ENCODE results near the gene RELN. TPM values are rescaled to one million over a fixed set of nuclear protein-coding genes. Genes with fewer than 3 reads are reported as not detected.
"Not testable (repeated sequence)": the region's sequence is repeated elsewhere in the genome, so short reads cannot be mapped to it uniquely, and the experiment has no call there.

The RELN gene
- total and polyA plus RNA-seq, 10 of the 15 experiments (the other 5 are each of a cell fraction or from before 2014, with no cell fraction given) = 0.11 to 0.21 TPM; not detected in 8

DNA sequence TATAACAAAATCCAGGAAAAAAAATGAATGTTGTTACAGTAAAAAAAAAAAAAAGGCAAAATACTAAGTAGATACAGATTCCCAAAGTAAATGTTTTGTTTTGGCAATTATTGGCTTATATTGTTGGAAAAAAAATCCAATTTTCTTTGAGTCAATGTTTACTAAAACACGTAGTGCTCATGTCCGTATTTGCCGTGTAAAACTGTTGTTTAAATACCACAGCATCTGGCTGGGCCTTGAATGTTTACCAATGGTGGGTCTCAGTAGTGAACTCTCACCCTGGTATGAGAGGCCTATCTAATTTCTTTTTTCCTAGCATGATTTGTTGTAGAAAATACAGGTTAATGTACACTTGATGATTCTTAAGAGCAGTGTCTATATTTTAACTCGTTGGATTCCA is 502.0 kb downstream of the RELN start (continued):
- no peak for TF ChIP-seq JUND (IDR thresholded peaks at IDR 0.05; ENCODE audit: low read depth, low read length)
- no peak for TF ChIP-seq CREB1 (IDR thresholded peaks at IDR 0.05; ENCODE audit: low read depth)
- TF ChIP-seq, protein P1, sequence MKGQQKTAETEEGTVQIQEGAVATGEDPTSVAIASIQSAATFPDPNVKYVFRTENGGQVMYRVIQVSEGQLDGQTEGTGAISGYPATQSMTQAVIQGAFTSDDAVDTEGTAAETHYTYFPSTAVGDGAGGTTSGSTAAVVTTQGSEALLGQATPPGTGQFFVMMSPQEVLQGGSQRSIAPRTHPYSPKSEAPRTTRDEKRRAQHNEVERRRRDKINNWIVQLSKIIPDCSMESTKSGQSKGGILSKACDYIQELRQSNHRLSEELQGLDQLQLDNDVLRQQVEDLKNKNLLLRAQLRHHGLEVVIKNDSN (IDR thresholded peaks at IDR 0.05; ENCODE audit: borderline replicate concordance, extremely low read length, insufficient read depth, low read depth, low read length) = no peak
- TF ChIP-seq, protein P2, sequence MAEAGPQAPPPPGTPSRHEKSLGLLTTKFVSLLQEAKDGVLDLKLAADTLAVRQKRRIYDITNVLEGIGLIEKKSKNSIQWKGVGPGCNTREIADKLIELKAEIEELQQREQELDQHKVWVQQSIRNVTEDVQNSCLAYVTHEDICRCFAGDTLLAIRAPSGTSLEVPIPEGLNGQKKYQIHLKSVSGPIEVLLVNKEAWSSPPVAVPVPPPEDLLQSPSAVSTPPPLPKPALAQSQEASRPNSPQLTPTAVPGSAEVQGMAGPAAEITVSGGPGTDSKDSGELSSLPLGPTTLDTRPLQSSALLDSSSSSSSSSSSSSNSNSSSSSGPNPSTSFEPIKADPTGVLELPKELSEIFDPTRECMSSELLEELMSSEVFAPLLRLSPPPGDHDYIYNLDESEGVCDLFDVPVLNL (IDR thresholded peaks at IDR 0.05; ENCODE audit: low read depth, low read length) = no peak

DNA sequence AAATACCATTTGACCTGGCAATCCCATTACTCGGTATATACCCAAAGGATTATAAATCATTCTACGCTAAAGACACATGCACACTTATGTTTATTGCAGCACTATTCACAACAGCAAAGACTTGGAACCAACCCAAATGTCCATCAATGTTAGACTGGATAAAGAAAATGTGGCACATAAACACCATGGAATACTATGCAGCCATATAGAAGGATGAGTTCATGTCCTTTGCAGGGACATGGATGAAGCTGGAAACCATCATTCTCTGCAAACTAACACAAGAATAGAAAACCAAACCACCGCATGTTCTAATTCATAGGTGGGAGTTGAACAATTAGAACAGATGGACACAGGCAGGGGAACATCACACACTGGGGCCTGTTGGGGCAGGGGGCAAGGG is 502.6 kb downstream of the RELN start:
- SMC1A ChIA-PET (ENCODE audit: uncharacterized antibody, unreplicated experiment) = not testable (repeated sequence)
- WGBS (ENCODE audit: insufficient coverage, insufficient replicate concordance, low lambda C conversion rate, missing lambda C conversion rate) = 42% methylated on average over 3 of the region's 3 CpGs

More for the DNA sequence above, 502.6 kb downstream of the RELN start:
- H3K9ac ChIP-seq (ENCODE audit: control insufficient read depth, insufficient read depth, low read length); H4K20me1 ChIP-seq (ENCODE audit: control insufficient read depth, insufficient read depth); intact Hi-C loops (cut with micrococcal nuclease; ENCODE audit: unreplicated experiment); H3K4me2 ChIP-seq (ENCODE audit: control insufficient read depth, insufficient read depth); H2AFZ ChIP-seq (ENCODE audit: control insufficient read depth, low read depth, low read length); ATAC-seq; H3K36me3 ChIP-seq (ENCODE audit: control insufficient read depth in 2 of 2, insufficient read depth in 2 of 2, low read length in 1 of 2); POLR2A ChIA-PET; H3K27me3 ChIP-seq (replicated peaks in 1 of 2; ENCODE audit: control insufficient read depth in 2 of 2, insufficient read depth in 2 of 2, low read length in 1 of 2); H3K4me1 ChIP-seq (ENCODE audit: control insufficient read depth, insufficient read depth, low read length); H3K9me3 ChIP-seq (replicated peaks; ENCODE audit: control insufficient read depth, insufficient read depth, low read length); RAD21 ChIA-PET (ENCODE audit: unreplicated experiment); BruUV-seq (replicated peaks); H3K4me3 ChIP-seq; H3K27ac ChIP-seq (ENCODE audit: control insufficient read depth, insufficient read depth); in situ Hi-C loops (cut with MboI); H3K79me2 ChIP-seq (ENCODE audit: control insufficient read depth, insufficient read depth, low read length); FAIRE-seq; DNase-seq (ENCODE audit: low read depth, low spot score): not testable (repeated sequence)
- CTCF ChIA-PET = interaction anchor here (0.5 kb wide), 1 partner anchor 921 kb away, joined by 3 read pairs; no protein-coding TSS in a partner anchor

Measured in GM12878 (cell line).